AG10803 (cell line): ENCODE measurements around the gene SPACA9.

ENCODE experiments used
- DNase-seq: peaks from one replicate; pipeline ENCODE4 v3.0.0; 2010; ENCODE audit warnings: low read depth
- H3K4me3 ChIP-seq: 2 replicates; pipeline ENCODE4 v1.5.1; 2011; ENCODE audit warnings: mild to moderate bottlenecking, low read length, control low read depth
- TF ChIP-seq, protein P1 (sequence below): conservative IDR thresholded peaks from 2 replicates; pipeline ENCODE4 v1.5.1; 2011; ENCODE audit warnings: mild to moderate bottlenecking, low read length, control low read depth, inconsistent platforms

Gene SPACA9

DNA sequence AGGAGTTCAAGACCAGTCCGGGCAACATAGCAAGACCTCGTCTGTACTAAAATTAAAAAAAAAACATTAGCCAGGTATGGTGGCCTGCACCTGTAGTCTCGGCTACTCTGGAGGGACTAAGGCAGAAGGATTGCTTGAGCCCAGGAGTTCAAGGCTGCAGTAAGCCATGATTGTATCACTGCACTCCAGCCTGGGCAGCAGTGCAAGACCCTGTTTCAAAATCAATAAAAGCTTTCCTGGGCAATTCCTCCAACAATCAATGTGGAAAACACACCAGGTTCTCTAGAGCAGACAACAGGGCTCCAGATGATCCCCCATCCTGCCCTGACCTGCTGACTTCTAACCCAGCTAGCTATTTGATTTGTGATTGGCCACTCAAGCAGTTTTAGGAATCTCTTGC, 1.8 kb upstream of the SPACA9 start:
- H3K4me3 ChIP-seq, result no peak overlapping the region
- TF ChIP-seq, protein P1, sequence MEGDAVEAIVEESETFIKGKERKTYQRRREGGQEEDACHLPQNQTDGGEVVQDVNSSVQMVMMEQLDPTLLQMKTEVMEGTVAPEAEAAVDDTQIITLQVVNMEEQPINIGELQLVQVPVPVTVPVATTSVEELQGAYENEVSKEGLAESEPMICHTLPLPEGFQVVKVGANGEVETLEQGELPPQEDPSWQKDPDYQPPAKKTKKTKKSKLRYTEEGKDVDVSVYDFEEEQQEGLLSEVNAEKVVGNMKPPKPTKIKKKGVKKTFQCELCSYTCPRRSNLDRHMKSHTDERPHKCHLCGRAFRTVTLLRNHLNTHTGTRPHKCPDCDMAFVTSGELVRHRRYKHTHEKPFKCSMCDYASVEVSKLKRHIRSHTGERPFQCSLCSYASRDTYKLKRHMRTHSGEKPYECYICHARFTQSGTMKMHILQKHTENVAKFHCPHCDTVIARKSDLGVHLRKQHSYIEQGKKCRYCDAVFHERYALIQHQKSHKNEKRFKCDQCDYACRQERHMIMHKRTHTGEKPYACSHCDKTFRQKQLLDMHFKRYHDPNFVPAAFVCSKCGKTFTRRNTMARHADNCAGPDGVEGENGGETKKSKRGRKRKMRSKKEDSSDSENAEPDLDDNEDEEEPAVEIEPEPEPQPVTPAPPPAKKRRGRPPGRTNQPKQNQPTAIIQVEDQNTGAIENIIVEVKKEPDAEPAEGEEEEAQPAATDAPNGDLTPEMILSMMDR, result no peak
- no peak for DNase-seq

DNA sequence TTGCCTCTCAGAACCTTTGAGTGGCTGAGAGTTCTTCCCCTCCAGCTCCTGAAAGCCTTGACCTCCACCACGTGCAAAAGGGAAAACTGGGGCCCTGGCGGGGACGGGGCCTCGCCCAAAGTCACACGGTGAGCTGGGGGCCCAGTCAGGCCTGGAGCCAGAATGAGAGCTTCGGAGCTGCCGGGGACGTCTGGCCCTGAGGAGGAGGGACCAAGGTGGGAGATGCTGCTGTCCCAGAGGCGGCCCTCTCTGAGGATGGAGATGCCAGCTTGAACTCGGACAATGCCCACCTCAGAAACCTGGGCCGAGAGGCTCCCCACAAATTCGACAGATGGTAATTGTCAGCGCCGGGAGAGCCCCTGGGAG, 1.3 kb upstream of the SPACA9 start:
- TF ChIP-seq, protein P1, result no peak
- DNase-seq, result no peak
- H3K4me3 ChIP-seq, result peak overlapping the region; percentile 98

DNA sequence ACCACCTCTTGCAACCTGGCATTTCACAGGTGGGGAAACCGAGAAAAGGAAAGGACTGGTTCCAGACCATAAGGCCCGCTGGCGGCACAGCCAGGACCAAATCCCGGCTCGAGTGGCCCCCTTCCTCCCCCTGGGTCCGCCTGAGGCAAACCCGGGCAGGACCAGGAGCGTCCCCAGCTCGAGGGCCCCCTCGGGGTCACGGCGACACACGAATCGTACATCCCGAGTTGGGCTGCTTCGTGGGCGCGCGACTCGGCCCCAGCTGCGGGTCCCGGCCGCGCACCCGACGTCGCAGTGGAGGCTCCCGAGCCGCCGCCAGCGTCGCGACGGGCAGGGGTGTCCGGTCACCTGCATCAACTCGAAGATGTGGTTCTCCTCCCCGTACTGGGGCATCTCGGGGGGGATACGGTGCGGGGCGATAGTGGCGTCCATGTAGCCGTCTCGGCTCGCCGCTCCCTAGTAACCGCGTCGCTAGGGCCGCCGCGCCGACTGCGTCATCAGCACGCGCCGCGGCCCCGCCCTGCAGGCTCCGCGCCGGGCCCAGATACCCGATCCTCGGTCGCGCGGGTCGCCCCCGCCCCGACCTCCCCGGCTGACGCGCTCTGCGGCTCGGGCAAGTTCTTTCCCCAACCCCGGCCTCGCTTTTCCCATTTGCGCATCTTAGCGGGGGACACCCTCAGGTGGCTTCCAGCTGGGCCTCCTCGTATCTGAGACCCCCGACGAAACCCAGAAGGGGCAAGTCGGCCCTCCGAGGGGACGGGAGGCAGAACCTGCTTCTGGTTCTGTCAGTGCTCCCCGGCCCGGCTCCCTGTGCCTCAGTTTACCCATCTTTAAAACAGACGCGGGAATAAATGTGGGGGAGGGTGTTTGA, 639 bp upstream of the SPACA9 start, which contains the start of gene AK8:
TSS of gene AK8 (minus strand) at position 461 of the 871 bp plus-strand sequence. CDS start at position 432, 29 bp downstream.
- TF ChIP-seq, protein P1, result no peak
- DNase-seq, result peak; percentile 73
- peak within 1 kb of the TSS; percentile 98 for H3K4me3 ChIP-seq

GRCh38 chr9:132879457-132880323, 992 bp downstream of the SPACA9 start:
- TF ChIP-seq, protein P1, result no peak
- H3K4me3 ChIP-seq, result peak overlapping the region; percentile 98
- DNase-seq, result no peak

- TF ChIP-seq, protein P1, result no peak
- no peak overlapping the region for H3K4me3 ChIP-seq
- DNase-seq, result no peak
Measured at GRCh38 chr9:132880324-132880661, 1.6 kb downstream of the SPACA9 start.

DNA sequence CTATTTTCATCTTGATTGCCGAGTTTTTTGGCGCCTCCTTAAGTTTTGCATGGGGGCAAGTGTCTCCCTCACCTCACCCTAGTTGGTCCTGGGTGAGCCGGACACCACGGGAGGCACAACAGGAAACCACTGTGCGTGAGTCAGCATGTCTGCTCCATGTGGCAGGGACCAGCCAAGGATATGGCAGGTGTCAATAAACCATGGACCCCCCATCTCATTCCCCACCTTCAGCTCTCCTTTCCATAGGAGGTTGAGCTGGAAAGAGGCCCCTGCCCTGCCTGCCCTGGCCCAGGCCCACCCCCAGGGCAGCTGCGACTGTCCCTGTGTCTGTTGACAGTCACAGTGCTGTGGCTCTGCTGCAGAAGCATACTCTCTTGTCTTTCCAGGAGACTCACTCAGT, 3.1 kb downstream of the SPACA9 start:
- no peak overlapping the region for H3K4me3 ChIP-seq
- no peak for DNase-seq
- TF ChIP-seq, protein P1, result no peak
